ENCODE results near the gene SREBF1. TPM values are rescaled to one million over a fixed set of nuclear protein-coding genes. Genes with fewer than 3 reads are reported as not detected.

SREBF1 gene
- total and polyA plus RNA-seq, 3 donors from 2014 or later = 142 to 256 (median 239) TPM

DNA sequence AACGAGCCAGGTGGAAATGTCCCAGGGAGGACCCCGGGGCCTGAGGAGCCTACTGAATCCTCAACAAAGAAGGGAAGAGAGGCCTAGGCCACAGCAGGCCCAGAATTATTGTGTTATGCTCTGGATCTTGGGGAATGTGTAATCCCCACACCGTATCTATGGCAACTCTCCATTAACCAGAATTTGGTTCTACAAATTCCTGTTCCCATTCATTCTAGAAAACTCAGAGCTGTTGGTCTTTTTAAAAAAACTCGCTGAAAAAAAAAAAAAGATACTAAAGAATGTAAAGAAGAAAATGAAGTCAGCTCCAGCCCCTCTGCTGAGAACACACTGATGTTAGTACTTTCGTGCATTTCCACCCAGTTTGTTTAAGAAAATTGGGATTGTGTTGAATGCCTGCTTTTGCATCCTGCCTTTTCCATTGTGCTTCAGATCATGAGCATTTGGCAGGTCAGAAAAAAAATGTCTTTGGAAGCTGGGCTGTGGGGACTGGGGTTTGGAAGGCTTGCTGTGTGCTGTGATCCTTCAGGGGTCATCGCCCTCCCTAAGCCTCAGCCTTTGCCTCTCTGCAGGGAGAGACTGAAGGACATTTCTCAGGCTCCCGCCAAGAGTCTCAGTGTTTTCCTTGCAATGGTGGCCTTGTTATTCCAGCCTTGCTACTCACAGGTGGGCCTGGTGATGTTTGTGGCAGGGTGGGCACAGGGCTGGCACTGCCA, 69.5 kb downstream of the SREBF1 start:
- Histone ChIP-seq H3K9me3 (no peaks in the 10 kb centered on the region), H3K36me3 (ENCODE audit: low read depth, missing control alignments) (no peaks in the 10 kb centered on the region), H3K4me3 (no peak overlapping the region), H3K4me1 (peaks cover 27% of the 10 kb centered on the region), H3K27ac (no peak overlapping the region), H3K27me3 (no peaks in the 10 kb centered on the region)
- intact Hi-C loops (cut with DNase I; ENCODE audit: low total_unique reads) = no loop called here
- no peak for DNase-seq
- TF ChIP-seq POLR2A (IDR thresholded peaks at IDR 0.05) = no peak
- TF ChIP-seq, protein P1, sequence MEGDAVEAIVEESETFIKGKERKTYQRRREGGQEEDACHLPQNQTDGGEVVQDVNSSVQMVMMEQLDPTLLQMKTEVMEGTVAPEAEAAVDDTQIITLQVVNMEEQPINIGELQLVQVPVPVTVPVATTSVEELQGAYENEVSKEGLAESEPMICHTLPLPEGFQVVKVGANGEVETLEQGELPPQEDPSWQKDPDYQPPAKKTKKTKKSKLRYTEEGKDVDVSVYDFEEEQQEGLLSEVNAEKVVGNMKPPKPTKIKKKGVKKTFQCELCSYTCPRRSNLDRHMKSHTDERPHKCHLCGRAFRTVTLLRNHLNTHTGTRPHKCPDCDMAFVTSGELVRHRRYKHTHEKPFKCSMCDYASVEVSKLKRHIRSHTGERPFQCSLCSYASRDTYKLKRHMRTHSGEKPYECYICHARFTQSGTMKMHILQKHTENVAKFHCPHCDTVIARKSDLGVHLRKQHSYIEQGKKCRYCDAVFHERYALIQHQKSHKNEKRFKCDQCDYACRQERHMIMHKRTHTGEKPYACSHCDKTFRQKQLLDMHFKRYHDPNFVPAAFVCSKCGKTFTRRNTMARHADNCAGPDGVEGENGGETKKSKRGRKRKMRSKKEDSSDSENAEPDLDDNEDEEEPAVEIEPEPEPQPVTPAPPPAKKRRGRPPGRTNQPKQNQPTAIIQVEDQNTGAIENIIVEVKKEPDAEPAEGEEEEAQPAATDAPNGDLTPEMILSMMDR (IDR thresholded peaks at IDR 0.05) = no peak
- WGBS, 2 donors = 69 to 75% methylated on average over 7 of the region's 7 CpGs

GRCh38 chr17:17766744-17767120, 70.1 kb downstream of the SREBF1 start:
- Histone ChIP-seq H3K4me1 (peaks cover 27% of the 10 kb centered on the region), H3K4me3 (no peak overlapping the region), H3K9me3 (no peaks in the 10 kb centered on the region), H3K27ac (no peak overlapping the region), H3K27me3 (no peaks in the 10 kb centered on the region), H3K36me3 (ENCODE audit: low read depth, missing control alignments) (no peaks in the 10 kb centered on the region)
- no peak for DNase-seq
- TF ChIP-seq POLR2A (IDR thresholded peaks at IDR 0.05) = no peak
- TF ChIP-seq, protein P1 (IDR thresholded peaks at IDR 0.05) = no peak
- intact Hi-C loops (cut with DNase I; ENCODE audit: low total_unique reads) = no loop called here
- whole genome bisulfite sequencing, 2 donors = 85 to 90% methylated on average over 3 to 4 of the region's 4 CpGs

DNA sequence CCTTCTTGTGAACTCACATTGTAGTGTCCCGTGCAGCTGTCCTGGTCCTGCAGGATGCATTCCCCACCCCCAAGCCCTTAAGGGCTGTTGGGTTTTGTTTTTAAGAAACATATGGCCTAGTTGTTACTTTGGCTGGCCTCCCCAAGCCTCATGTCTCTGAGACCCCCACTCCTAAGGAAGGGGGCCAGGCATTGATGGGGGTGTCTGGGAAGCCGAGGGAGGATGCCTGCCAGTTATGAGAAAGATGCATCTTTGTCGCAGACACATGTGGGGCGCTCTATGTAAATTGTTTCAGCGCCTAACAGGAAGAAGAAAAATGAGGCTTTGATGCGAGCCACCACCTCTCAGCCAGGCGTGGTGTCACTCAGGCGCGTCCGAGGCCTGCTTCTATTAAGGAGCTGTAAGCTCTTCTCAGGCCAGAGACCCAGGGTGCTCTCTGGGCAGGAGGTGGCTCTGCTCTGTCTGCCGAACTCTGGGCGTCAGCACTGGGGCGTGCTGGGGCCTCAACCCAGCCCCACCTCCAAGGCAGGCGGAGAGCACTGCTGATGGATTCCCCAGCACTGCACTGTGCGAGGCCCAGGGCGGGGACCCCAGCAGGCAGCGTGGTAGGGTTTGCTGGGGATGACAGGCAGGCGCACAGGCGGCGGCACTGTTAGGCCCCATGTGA, 70.6 kb downstream of the SREBF1 start:
- H3K36me3 ChIP-seq (ENCODE audit: low read depth, missing control alignments) = no peaks in the 10 kb centered on the region
- no peak overlapping the region for H3K27ac ChIP-seq
- H3K4me3 ChIP-seq = no peak overlapping the region
- WGBS, 2 donors = 92 to 97% methylated on average over 14 to 19 of the region's 20 CpGs
- H3K27me3 ChIP-seq = no peaks in the 10 kb centered on the region
- DNase-seq = no peak
- H3K4me1 ChIP-seq = peaks cover 27% of the 10 kb centered on the region
- H3K9me3 ChIP-seq = no peaks in the 10 kb centered on the region
- intact Hi-C loops (cut with DNase I; ENCODE audit: low total_unique reads) = no loop called here
- TF ChIP-seq POLR2A (IDR thresholded peaks at IDR 0.05) = no peak
- TF ChIP-seq, protein P1 (IDR thresholded peaks at IDR 0.05) = no peak

GRCh38 chr17:17765359-17766076, 71.3 kb downstream of the SREBF1 start:
- H3K4me3 ChIP-seq = no peak overlapping the region
- H3K27me3 ChIP-seq = no peaks in the 10 kb centered on the region
- no peaks in the 10 kb centered on the region for H3K9me3 ChIP-seq
- TF ChIP-seq, protein P1 (IDR thresholded peaks at IDR 0.05) = no peak
- no peak for TF ChIP-seq POLR2A (IDR thresholded peaks at IDR 0.05)
- intact Hi-C loops (cut with DNase I; ENCODE audit: low total_unique reads) = no loop called here
- DNase-seq = no peak
- no peak overlapping the region for H3K27ac ChIP-seq
- 82 to 92% methylated on average over 13 to 14 of the region's 14 CpGs for WGBS, 2 donors
- H3K4me1 ChIP-seq = peaks cover 25% of the 10 kb centered on the region
- H3K36me3 ChIP-seq (ENCODE audit: low read depth, missing control alignments) = no peaks in the 10 kb centered on the region
